Sigmoid colon (tissue), 7 donors: ENCODE data around the gene CD200. TPM values are rescaled to one million over a fixed set of nuclear protein-coding genes. Genes with fewer than 3 reads are reported as not detected.

Experiments
- DNase-seq: peaks from one replicate; pipeline ENCODE4 v3.0.0-alpha.2; 2019
- H3K27ac ChIP-seq, 4 donors: fragments of 200-600 bp; sonication (generic); one replicate each; pipeline ENCODE4 v1.5.1; 2016 to 2019; ENCODE audit warnings: mild to moderate bottlenecking in 1 of 4
- H3K27me3 ChIP-seq, 3 donors: fragments of 200-600 bp; sonication (generic); one replicate each; pipeline ENCODE4 v1.5.1; 2019; ENCODE audit warnings: mild to moderate bottlenecking in 1 of 3
- H3K36me3 ChIP-seq, 4 donors: fragments of 200-600 bp; sonication (generic); one replicate each; pipeline ENCODE4 v1.5.1; 2016 to 2019
- H3K4me1 ChIP-seq, 4 donors: fragments of 200-600 bp; sonication (generic); one replicate each; pipeline ENCODE4 v1.5.1; 2017 to 2019
- H3K4me3 ChIP-seq, 4 donors: fragments of 200-600 bp; sonication (generic); one replicate each; pipeline ENCODE4 v1.5.1; 2017 to 2019; ENCODE audit warnings: mild to moderate bottlenecking in 2 of 4, moderate library complexity in 1 of 4
- H3K9me3 ChIP-seq, 4 donors: fragments of 200-600 bp in 3 of 4; sonication (generic) in 3 of 4; one replicate each; pipeline versions ENCODE4 v1.5.1 to v1.6.1; 2013 to 2019
- CTCF ChIP-seq, 4 experiments: fragments of 450-650 bp in 3 of 4; fragments of 200-600 bp in 1 of 4; IDR thresholded peaks; one replicate each; pipeline ENCODE4 v1.5.1; 2016 to 2019; ENCODE audit warnings: antibody characterized with exemption in 4 of 4, mild to moderate bottlenecking in 3 of 4, moderate library complexity in 2 of 4
- POLR2AphosphoS5 ChIP-seq, 4 donors: sonication (generic); formaldehyde crosslinking; IDR thresholded peaks; one replicate each; pipeline ENCODE4 v1.6.1; 2017; ENCODE audit warnings: antibody characterized with exemption in 4 of 4
- WGBS, 2 donors: extraction: QIAGEN DNeasy Blood & Tissue Kit; methylation state at CpG; one replicate each; pipeline ENCODE4 v1.1.7; 2013; 5-methylcytosine and 5-hydroxymethylcytosine counted together
- intact Hi-C: fragments of 100-400 bp; cut with DNase I; formaldehyde crosslinking; loops from one replicate; pipeline ENCODE4 v1.15.1; 2023
- polyA plus RNA-seq, 3 donors: library from polyadenylated mRNA; stranded (reverse); fragments of 200-250 nt; gene quantifications; one replicate each; pipeline ENCODE4 v1.2.3, GENCODE V29; 2013
- total RNA-seq, 4 donors: library from RNA; depleted of rRNA; stranded (reverse); fragments of >200 nt; gene quantifications; one replicate each; pipeline ENCODE4 v1.1.0, GENCODE V29; 2016
- donor health status: healthy with polysubstance abuse.
- donor health status: Bipolar disorder and iron deficiency.
- donor health status: healthy.

Gene CD200
- total and polyA plus RNA-seq, 7 donors = 1.2 to 13.0 (median 4.6) TPM

DNA sequence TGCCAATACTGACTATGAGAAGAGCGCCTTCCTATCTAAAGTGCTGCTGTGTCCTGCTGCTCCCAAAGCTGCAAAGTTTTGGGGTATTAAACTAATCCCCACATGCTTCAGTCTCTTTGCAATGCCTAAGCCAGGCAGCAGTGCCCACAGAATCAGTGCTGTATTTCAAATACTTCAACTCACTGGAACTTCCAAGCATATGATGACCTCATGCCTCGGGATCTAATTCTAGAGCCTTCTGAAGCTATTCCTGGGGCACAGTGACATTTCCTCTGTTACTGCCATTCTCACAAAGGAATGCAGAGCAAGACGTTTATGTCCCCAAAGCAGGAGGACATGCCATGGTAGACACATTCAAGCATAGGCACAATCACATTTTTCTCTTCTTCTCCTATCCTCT, 78.5 kb downstream of the CD200 start:
- Histone ChIP-seq H3K4me3 (no peak overlapping the region), H3K36me3 (no peaks in the 10 kb centered on the region), H3K9me3 (no peaks in the 10 kb centered on the region), H3K27me3 (no peaks in the 10 kb centered on the region), H3K4me1 (peaks cover 0 to 9% (median 0%) of the 10 kb centered on the region in 4 donors), H3K27ac (no peak overlapping the region)
- no peak for DNase-seq
- intact Hi-C loops = no loop called here
- 89 to 92% methylated on average over 3 of the region's 3 CpGs for WGBS, 2 donors
- TF ChIP-seq POLR2AphosphoS5 (IDR thresholded peaks at IDR 0.05) = no peak
- no peak for TF ChIP-seq CTCF (IDR thresholded peaks at IDR 0.05)

Other genes with a start within 250 kb of the CD200 start
- 1 to 10 TPM in 2 of 4 donors, under 1 TPM in 2; 0.36 to 2.2 (median 1.3) TPM for gene C3orf52, start 246.8 kb upstream of the CD200 start, total RNA-seq
- 10 to 100 TPM; 10.2 to 17.4 (median 12.5) TPM for gene C3orf52, start 246.8 kb upstream of the CD200 start, polyA plus RNA-seq
- gene GCSAM, start 199.9 kb upstream of the CD200 start, total RNA-seq = not detected
- gene GCSAM, start 199.9 kb upstream of the CD200 start, polyA plus RNA-seq = 1 to 10 TPM in 1 of 3 donors, under 1 TPM in 1, not detected in 1; 0.69 to 8.4 TPM
- under 1 TPM in 1 of 4 donors, not detected in 3; 0.41 TPM for gene SLC9C1, start 38.9 kb upstream of the CD200 start, total RNA-seq
- under 1 TPM in 1 of 3 donors, not detected in 2; 0.07 TPM for gene SLC9C1, start 38.9 kb upstream of the CD200 start, polyA plus RNA-seq
- not detected for gene BTLA, start 166.3 kb downstream of the CD200 start, total RNA-seq
- gene BTLA, start 166.3 kb downstream of the CD200 start, polyA plus RNA-seq = 10 to 100 TPM in 1 of 3 donors, not detected in 2; 11.0 TPM
- 10 to 100 TPM; 28.0 to 49.5 (median 41.1) TPM for gene ATG3, start 228.8 kb downstream of the CD200 start, total RNA-seq
- 10 to 100 TPM; 54.4 to 75.1 (median 56.5) TPM for gene ATG3, start 228.8 kb downstream of the CD200 start, polyA plus RNA-seq
- 10 to 100 TPM; 16.1 to 32.1 (median 17.5) TPM for gene SLC35A5, start 228.9 kb downstream of the CD200 start, total RNA-seq
- 10 to 100 TPM in 1 of 3 donors, 1 to 10 TPM in 2; 7.2 to 14.5 (median 8.3) TPM for gene SLC35A5, start 228.9 kb downstream of the CD200 start, polyA plus RNA-seq